ENCODE data around the gene GTF2H1. TPM values are rescaled to one million over a fixed set of nuclear protein-coding genes. Genes with fewer than 3 reads are reported as not detected.

The GTF2H1 gene
- total RNA-seq (10 to 100 TPM; 39.3 to 53.3 TPM), polyA plus RNA-seq (10 to 100 TPM; 35.6 to 38.2 TPM)
- long read RNA-seq, donor 1, transcript GTF2H1-201 (15 exons, 2,982 nt) = major isoform, 33 of 51 reads
- long read RNA-seq, donor 1, partial matches to known transcripts = 9 of 51 reads
- long read RNA-seq, donor 1, other reads (novel, unspliced or antisense) = 6 of 51 reads
- long read RNA-seq, donor 2, transcript GTF2H1-201 (15 exons, 2,982 nt) = major isoform, 5 of 13 reads
- long read RNA-seq, donor 2, partial matches to known transcripts = 2 of 13 reads
- long read RNA-seq, donor 2, other reads (novel, unspliced or antisense) = 4 of 13 reads

- Histone ChIP-seq H3K27me3 (ENCODE audit: control insufficient read depth in 1 of 2, insufficient read depth in 2 of 2, low read length in 1 of 2) (no peaks in the 10 kb centered on the region), H3K36me3 (ENCODE audit: control insufficient read depth in 1 of 2, insufficient read depth in 2 of 2, low read length in 1 of 2) (no peaks in the 10 kb centered on the region), H3K4me1 (ENCODE audit: control insufficient read depth in 1 of 2, insufficient read depth in 2 of 2, low read length in 2 of 2) (peaks cover 2 to 19% of the 10 kb centered on the region in 2 donors), H3K27ac (ENCODE audit: low read depth in 1 of 2, low read length in 2 of 2) (peak within 1 kb of the TSS; percentile 63 to 83), H3K4me3 (ENCODE audit: low read length in 2 of 2) (peak within 1 kb of the TSS; percentile 64 to 86), H3K9me3 (ENCODE audit: control insufficient read depth, low read length) (no peaks in the 10 kb centered on the region)
- intact Hi-C loops (cut with DNase I) = loop anchor here (1.0 to 10.0 kb wide), 4 partner anchors 9 to 293 kb away; partner anchors contain the start of gene LDHA (in 1 of the 2)
- 0% methylated on average over 57 to 61 of the region's 61 CpGs for WGBS, 2 donors
- DNase-seq = peak; percentile 98
- peak; percentile 100 for ATAC-seq (ENCODE audit: low FRiP score)
These were observed at the start of gene GTF2H1, which contains the start of gene HPS5 for GRCh38 chr11:18321969-18322711. GTF2H1 (plus strand) TSS chr11:18322567; CDS start chr11:18333075, 10,508 bp downstream. HPS5 (minus strand) TSS chr11:18322140; CDS start chr11:18317858, 4,282 bp downstream.

GRCh38 chr11:18277565-18278271 is 44.6 kb upstream of the GTF2H1 start:
- Histone ChIP-seq H3K36me3 (ENCODE audit: control insufficient read depth in 1 of 2, insufficient read depth in 2 of 2, low read length in 1 of 2) (peaks cover 4 to 5% of the 10 kb centered on the region in 2 donors), H3K4me1 (ENCODE audit: control insufficient read depth in 1 of 2, insufficient read depth in 2 of 2, low read length in 2 of 2) (no peaks in the 10 kb centered on the region), H3K4me3 (ENCODE audit: low read length in 2 of 2) (no peak overlapping the region), H3K27me3 (ENCODE audit: control insufficient read depth in 1 of 2, insufficient read depth in 2 of 2, low read length in 1 of 2) (no peaks in the 10 kb centered on the region), H3K9me3 (ENCODE audit: control insufficient read depth, low read length) (no peaks in the 10 kb centered on the region), H3K27ac (ENCODE audit: low read depth in 1 of 2, low read length in 2 of 2) (no peak overlapping the region)
- no peak for ATAC-seq (ENCODE audit: low FRiP score)
- intact Hi-C loops (cut with DNase I) = no loop called here
- WGBS, 2 donors = 88% methylated on average over 5 of the region's 5 CpGs
- peak in 1 of 2 donors; percentile 55 for DNase-seq

GRCh38 chr11:18280438-18281045 is 41.8 kb upstream of the GTF2H1 start:
- Histone ChIP-seq H3K4me3 (ENCODE audit: low read length in 2 of 2) (no peak overlapping the region), H3K27me3 (ENCODE audit: control insufficient read depth in 1 of 2, insufficient read depth in 2 of 2, low read length in 1 of 2) (no peaks in the 10 kb centered on the region), H3K9me3 (ENCODE audit: control insufficient read depth, low read length) (no peaks in the 10 kb centered on the region), H3K4me1 (ENCODE audit: control insufficient read depth in 1 of 2, insufficient read depth in 2 of 2, low read length in 2 of 2) (no peaks in the 10 kb centered on the region), H3K36me3 (ENCODE audit: control insufficient read depth in 1 of 2, insufficient read depth in 2 of 2, low read length in 1 of 2) (peaks cover 6 to 11% of the 10 kb centered on the region in 2 donors), H3K27ac (ENCODE audit: low read depth in 1 of 2, low read length in 2 of 2) (no peak overlapping the region)
- intact Hi-C loops (cut with DNase I) = no loop called here
- no peak for DNase-seq
- WGBS, 2 donors = 75 to 82% methylated on average over 4 of the region's 4 CpGs
- no peak for ATAC-seq (ENCODE audit: low FRiP score)

- intact Hi-C loops (cut with DNase I) = no loop called here
- ATAC-seq (ENCODE audit: low FRiP score) (no peak), DNase-seq (no peak)
- WGBS, 2 donors = 85 to 90% methylated on average over 2 of the region's 2 CpGs
- no peak overlapping the region for H3K4me3 ChIP-seq (ENCODE audit: low read length in 2 of 2)
- H3K36me3 ChIP-seq (ENCODE audit: control insufficient read depth in 1 of 2, insufficient read depth in 2 of 2, low read length in 1 of 2) = peaks cover 11 to 14% of the 10 kb centered on the region in 2 donors
- no peaks in the 10 kb centered on the region for H3K9me3 ChIP-seq (ENCODE audit: control insufficient read depth, low read length)
- no peaks in the 10 kb centered on the region for H3K27me3 ChIP-seq (ENCODE audit: control insufficient read depth in 1 of 2, insufficient read depth in 2 of 2, low read length in 1 of 2)
- no peaks in the 10 kb centered on the region for H3K4me1 ChIP-seq (ENCODE audit: control insufficient read depth in 1 of 2, insufficient read depth in 2 of 2, low read length in 2 of 2)
- no peak overlapping the region for H3K27ac ChIP-seq (ENCODE audit: low read depth in 1 of 2, low read length in 2 of 2)
These were observed 39.7 kb upstream of the GTF2H1 start for GRCh38 chr11:18282626-18283025.

- 94 to 97% methylated on average over 1 of the region's 1 CpG for WGBS, 2 donors
- H3K27me3 ChIP-seq (ENCODE audit: control insufficient read depth in 1 of 2, insufficient read depth in 2 of 2, low read length in 1 of 2) = no peaks in the 10 kb centered on the region
- H3K9me3 ChIP-seq (ENCODE audit: control insufficient read depth, low read length) = no peaks in the 10 kb centered on the region
These were observed 36.5 kb upstream of the GTF2H1 start for GRCh38 chr11:18285841-18286240.

GRCh38 chr11:18288911-18289310 is 33.5 kb upstream of the GTF2H1 start:
- Histone ChIP-seq H3K9me3 (ENCODE audit: control insufficient read depth, low read length) (no peaks in the 10 kb centered on the region), H3K4me3 (ENCODE audit: low read length in 2 of 2) (no peak overlapping the region), H3K27ac (ENCODE audit: low read depth in 1 of 2, low read length in 2 of 2) (no peak overlapping the region), H3K4me1 (ENCODE audit: control insufficient read depth in 1 of 2, insufficient read depth in 2 of 2, low read length in 2 of 2) (no peaks in the 10 kb centered on the region), H3K36me3 (ENCODE audit: control insufficient read depth in 1 of 2, insufficient read depth in 2 of 2, low read length in 1 of 2) (peaks cover 4 to 16% of the 10 kb centered on the region in 2 donors), H3K27me3 (ENCODE audit: control insufficient read depth in 1 of 2, insufficient read depth in 2 of 2, low read length in 1 of 2) (no peaks in the 10 kb centered on the region)
- DNase-seq = no peak
- ATAC-seq (ENCODE audit: low FRiP score) = no peak
- WGBS, 2 donors = 93 to 97% methylated on average over 4 of the region's 4 CpGs
- intact Hi-C loops (cut with DNase I) = no loop called here

More at GRCh38 chr11:18285841-18286240, 36.5 kb upstream of the GTF2H1 start:
- ATAC-seq (ENCODE audit: low FRiP score) (no peak), DNase-seq (no peak)
- intact Hi-C loops (cut with DNase I) = no loop called here
- H3K4me1 ChIP-seq (ENCODE audit: control insufficient read depth in 1 of 2, insufficient read depth in 2 of 2, low read length in 2 of 2) = no peaks in the 10 kb centered on the region
- H3K36me3 ChIP-seq (ENCODE audit: control insufficient read depth in 1 of 2, insufficient read depth in 2 of 2, low read length in 1 of 2) = peaks cover 11 to 17% of the 10 kb centered on the region in 2 donors
- no peak overlapping the region for H3K4me3 ChIP-seq (ENCODE audit: low read length in 2 of 2)
- H3K27ac ChIP-seq (ENCODE audit: low read depth in 1 of 2, low read length in 2 of 2) = no peak overlapping the region

- H3K27ac ChIP-seq (ENCODE audit: low read depth in 1 of 2, low read length in 2 of 2) = no peak overlapping the region
- H3K4me3 ChIP-seq (ENCODE audit: low read length in 2 of 2) = no peak overlapping the region
- WGBS, 2 donors = 90 to 91% methylated on average over 5 of the region's 5 CpGs
- no peak for ATAC-seq (ENCODE audit: low FRiP score)
- intact Hi-C loops (cut with DNase I) = no loop called here
- peaks cover 7 to 8% of the 10 kb centered on the region in 2 donors for H3K36me3 ChIP-seq (ENCODE audit: control insufficient read depth in 1 of 2, insufficient read depth in 2 of 2, low read length in 1 of 2)
- H3K4me1 ChIP-seq (ENCODE audit: control insufficient read depth in 1 of 2, insufficient read depth in 2 of 2, low read length in 2 of 2) = no peaks in the 10 kb centered on the region
- no peaks in the 10 kb centered on the region for H3K27me3 ChIP-seq (ENCODE audit: control insufficient read depth in 1 of 2, insufficient read depth in 2 of 2, low read length in 1 of 2)
- no peaks in the 10 kb centered on the region for H3K9me3 ChIP-seq (ENCODE audit: control insufficient read depth, low read length)
- DNase-seq = no peak
These were observed 27.5 kb upstream of the GTF2H1 start for GRCh38 chr11:18294862-18295261.

- Histone ChIP-seq H3K4me1 (ENCODE audit: control insufficient read depth in 1 of 2, insufficient read depth in 2 of 2, low read length in 2 of 2) (no peaks in the 10 kb centered on the region), H3K36me3 (ENCODE audit: control insufficient read depth in 1 of 2, insufficient read depth in 2 of 2, low read length in 1 of 2) (peaks cover 7 to 8% of the 10 kb centered on the region in 2 donors), H3K9me3 (ENCODE audit: control insufficient read depth, low read length) (no peaks in the 10 kb centered on the region), H3K4me3 (ENCODE audit: low read length in 2 of 2) (no peak overlapping the region), H3K27ac (ENCODE audit: low read depth in 1 of 2, low read length in 2 of 2) (no peak overlapping the region), H3K27me3 (ENCODE audit: control insufficient read depth in 1 of 2, insufficient read depth in 2 of 2, low read length in 1 of 2) (no peaks in the 10 kb centered on the region)
- intact Hi-C loops (cut with DNase I) = no loop called here
- DNase-seq (no peak), ATAC-seq (ENCODE audit: low FRiP score) (no peak)
- WGBS, 2 donors = 94 to 95% methylated on average over 2 of the region's 2 CpGs
These were observed 27.1 kb upstream of the GTF2H1 start for GRCh38 chr11:18295316-18295715.
